ENCODE data around the gene PIP4P1.

Gene PIP4P1

DNA sequence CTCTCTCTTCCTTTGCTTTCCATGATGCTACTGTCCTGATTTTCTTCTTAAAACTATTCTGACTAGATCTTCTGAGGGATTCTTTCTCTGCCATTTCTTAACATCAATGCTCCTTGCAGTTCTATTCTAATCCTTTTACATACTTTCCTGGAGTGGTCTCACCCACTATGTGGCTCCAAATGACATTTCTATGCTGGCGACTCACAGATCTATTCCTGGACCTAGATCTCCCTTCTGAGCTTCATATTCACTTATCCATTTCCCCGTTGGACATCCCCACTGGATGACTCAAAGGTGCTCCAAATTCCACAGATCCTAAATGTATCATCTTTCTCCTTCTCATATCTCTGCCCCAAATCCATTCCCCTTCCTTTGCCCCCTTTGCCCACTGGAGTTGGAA is 52.0 kb downstream of the PIP4P1 start:
- DNase-seq (ENCODE audit: low read depth in 2 of 2) = no peak

All from stimulated activated CD8-positive, alpha-beta memory T cell treated with anti-CD3 and anti-CD28 coated beads, Interleukin-15, amount 100 ng/mL, for 48 hours (primary cell).